ENCODE data around the gene WNT6.

WNT6 gene

DNA sequence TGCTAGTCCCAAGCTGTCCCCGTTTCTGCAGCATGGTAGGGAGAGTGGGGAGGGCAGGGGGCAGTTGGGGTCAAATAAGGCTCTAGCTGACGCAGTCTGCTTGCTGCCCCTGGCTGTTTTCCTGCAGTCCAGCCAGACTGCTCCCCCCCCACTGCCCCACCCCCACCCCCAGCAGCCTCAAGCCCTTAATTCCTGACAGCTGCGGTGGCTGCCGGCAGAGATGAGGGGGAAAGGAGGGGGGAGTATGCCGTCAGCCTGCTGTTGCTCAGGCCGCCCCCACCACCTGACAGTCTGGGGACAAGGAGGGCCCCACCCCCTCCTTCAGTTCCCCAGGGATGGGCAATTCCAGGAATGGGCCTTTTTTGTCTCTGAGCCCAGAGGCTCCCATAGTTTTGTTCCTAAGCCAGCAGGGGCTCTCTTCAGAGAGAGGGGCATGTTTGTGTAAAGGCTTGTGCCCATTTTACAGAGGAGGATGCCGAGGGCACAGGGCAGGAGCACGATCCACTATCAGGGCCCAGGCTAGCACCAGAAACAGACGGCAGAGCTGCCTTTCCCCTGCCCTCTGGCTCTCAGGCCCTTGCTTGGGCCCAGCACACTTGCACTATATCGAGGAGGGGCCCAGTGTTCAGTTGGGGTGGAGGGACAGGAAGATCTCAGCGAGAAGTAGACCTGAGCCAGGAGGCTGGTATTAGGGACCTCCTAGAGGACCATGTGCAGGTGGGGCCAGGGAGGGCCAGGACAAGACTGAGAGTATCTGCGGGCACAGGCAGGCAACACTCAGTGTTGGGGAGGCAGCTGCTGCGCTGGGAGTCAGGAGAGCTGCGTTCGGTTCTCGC, 19.5 kb downstream of the WNT6 start:
- no peak for DNase-seq

GRCh38 chr2:218879776-218880101, 20.1 kb downstream of the WNT6 start:
- DNase-seq = no peak

DNA sequence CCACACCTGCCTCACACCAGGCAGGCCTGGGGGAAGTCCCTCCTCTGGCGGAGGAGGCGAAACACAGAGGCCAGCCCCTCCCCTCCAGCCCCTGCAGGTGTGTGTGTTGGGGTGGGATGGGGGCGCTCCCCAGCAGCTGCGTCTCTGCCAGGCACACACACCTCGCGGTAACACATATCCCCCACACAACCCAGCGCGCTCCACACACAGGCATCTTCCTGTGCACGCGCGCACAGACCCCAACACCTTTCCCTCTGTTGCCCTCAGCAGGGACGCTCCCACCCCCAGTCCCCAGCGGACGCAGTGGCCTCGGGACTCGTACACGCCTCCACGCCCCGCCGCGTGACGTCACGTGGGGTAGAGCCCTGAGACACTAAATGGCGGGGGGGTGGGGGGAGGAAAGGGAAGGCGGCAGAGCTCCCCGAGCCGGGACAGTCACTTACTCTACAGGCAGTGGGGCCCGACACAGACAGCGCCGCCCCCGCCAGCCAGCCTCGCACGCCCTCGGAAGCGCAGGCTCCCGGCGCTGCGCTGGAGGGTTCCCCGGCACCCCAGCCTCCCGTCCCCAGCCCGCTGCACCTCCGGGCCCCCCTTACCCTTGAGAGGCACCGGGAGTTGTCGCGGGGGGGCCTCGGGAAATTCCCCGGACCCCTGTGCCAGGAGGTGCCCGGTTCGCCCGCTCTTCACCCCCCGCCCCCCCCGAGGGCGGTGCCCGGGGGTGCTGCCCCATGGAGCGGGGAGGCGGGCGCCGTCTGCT, 20.7 kb downstream of the WNT6 start, which contains the start of gene WNT10A:
Gene WNT10A (plus strand): TSS at position 751 of the 757 bp plus-strand sequence. CDS start 144 bp downstream, outside the sequence.
- DNase-seq = peak; percentile 82

- no peak for DNase-seq
Observed at GRCh38 chr2:218880859-218881594, 21.4 kb downstream of the WNT6 start.

GRCh38 chr2:218881744-218882460, 22.3 kb downstream of the WNT6 start:
- DNase-seq = no peak

DNA sequence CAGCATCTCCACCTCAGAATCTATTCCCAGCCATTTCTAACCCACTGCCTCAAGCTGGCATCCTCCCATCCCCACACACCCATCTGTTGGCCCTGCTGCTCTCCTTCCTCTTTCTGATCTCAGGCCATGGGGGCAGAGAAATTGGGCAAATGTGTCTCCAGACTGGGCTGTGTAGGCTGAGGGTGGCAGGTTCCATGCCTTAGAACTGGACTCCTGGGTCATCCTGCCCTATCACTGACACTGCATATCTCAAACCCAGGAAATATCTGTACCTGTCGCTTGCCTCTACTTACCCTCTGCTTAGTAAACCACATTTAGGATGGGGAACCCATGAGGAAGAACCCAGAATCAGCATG, 22.8 kb downstream of the WNT6 start:
- DNase-seq = no peak

GRCh38 chr2:218882866-218883366, 23.3 kb downstream of the WNT6 start:
- DNase-seq = no peak

- DNase-seq = no peak
Observed at GRCh38 chr2:218883491-218884490, 24.2 kb downstream of the WNT6 start.

DNA sequence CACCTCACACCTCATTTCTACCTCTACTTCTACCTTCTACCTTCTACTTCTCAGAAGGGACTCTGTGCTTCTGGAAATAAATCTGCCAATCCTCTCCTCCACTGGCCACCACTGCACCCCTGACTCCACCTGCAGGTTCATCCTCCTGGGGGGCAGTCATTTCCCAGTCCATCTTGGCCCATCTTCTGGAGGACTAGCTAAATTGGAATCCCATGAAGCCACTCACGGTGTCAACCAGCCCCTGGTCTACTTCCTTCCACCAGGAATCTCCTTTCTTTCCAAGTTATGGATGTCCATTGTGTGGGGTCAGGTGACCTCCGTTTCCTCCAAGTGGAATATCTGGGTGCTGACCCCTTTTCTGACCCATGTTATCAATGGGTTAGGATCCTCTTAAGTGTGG, 24.9 kb downstream of the WNT6 start:
- no peak for DNase-seq

DNA sequence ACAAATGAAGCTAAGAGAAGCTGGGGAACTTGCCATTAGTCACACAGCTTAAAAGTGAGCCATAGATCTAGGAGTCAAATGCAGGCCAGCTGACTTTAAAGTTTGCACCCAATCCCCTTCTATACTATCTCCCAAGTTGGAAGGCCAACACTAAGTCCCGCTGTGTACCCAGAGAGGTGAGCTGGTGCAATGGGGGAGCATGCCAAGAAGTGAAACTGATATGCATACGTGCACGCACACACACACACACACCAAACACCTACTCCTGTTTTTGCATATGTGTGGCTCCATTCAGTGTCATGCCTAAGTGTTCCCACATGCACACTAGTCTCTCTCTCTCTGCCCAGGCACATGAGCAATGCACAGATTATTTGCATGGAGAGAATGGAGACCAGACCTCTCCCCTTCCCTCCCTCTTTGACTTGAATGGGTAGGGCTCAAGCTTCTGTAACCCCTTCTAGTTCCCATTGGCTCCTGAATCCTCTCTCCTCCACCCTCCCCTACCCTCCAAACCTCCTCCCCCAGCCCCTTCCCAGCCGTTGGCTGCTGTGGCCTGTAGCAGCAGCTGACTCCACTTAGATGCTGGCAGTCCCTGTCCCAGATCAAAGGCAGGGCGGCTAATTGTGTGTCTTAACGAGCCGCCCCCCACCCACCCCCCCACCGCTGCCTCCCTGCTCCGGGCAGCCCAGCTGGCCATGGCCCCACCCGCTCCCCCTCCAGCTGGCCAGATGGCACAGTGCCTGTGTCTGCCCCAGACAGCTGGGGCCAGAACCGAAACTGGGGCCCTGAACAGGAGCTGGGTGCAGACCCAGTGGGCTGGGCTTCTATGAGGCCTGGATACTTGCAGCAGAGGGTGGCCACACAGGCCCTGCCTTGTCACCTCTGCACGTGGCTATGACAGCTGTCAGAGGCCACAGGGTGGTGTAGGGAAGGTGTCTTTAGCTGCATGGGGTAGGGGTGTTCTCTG, 26.7 kb downstream of the WNT6 start:
- no peak for DNase-seq

GRCh38 chr2:218887079-218887478, 27.5 kb downstream of the WNT6 start:
- DNase-seq = no peak

GRCh38 chr2:218888341-218888740, 28.7 kb downstream of the WNT6 start:
- no peak for DNase-seq

GRCh38 chr2:218889937-218890336, 30.3 kb downstream of the WNT6 start:
- no peak for DNase-seq

- DNase-seq = no peak
Observed at GRCh38 chr2:218890369-218890768, 30.8 kb downstream of the WNT6 start.

- DNase-seq = no peak
Observed at GRCh38 chr2:218891275-218892135, 31.9 kb downstream of the WNT6 start.

- DNase-seq = peak; percentile 89
Observed at GRCh38 chr2:218892693-218893348, 33.2 kb downstream of the WNT6 start.

DNA sequence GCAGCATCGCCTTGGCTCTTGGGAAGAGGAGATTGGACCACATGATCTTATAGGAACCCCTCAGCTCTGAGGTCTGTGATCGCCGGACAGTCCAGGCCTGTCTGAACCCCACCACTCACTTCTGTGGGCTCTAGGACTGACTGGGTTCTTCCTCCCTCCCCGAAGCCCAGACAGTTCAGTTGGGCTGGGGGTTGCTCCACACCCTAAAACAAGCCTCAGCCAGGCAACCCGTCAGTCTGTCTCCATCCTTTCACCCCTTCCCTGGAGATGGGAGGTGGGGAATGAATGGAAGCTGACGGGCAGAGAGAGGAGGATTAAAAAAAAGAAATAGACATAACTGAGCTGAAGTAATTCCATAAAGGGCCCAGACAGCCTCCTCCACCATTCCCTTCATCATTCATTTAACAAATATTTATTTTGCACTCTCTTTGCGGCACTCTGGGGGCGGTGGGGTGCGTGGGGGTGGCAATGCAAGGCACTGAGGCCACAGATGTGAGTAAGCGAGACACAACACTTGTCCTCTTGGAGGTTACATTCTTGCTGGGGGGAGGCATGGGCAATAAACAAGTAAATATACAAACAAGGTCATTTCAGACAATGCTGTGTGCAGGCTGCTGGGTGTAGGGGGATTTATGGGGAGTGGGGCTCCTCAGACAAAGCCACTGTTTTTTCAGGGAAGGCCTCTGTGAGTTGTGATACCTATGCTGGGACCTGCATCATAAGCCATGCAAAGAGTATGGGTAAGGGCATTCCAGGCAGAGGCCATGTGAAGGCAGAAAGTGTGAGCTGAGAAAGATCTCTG, 33.9 kb downstream of the WNT6 start:
- DNase-seq = peak; percentile 62
